LNCAP (cell line): ENCODE data around the gene DNAH2.

ENCODE experiments used
- CTCF ChIP-seq: fragments of 450-650 bp; IDR thresholded peaks from 2 replicates; pipeline ENCODE4 v1.5.1; 2017; ENCODE audit warnings: mild to moderate bottlenecking

DNAH2 gene

GRCh38 chr17:7705269-7706255, 12.0 kb upstream of the DNAH2 start:
- TF ChIP-seq CTCF, result no peak

- no peak for TF ChIP-seq CTCF
These were observed 10.8 kb upstream of the DNAH2 start for GRCh38 chr17:7706631-7707354.

- no peak for TF ChIP-seq CTCF
These were observed 10.1 kb upstream of the DNAH2 start for GRCh38 chr17:7707446-7707845.

- TF ChIP-seq CTCF, result no peak
These were observed 9.4 kb upstream of the DNAH2 start for GRCh38 chr17:7707858-7708750.

GRCh38 chr17:7709031-7709430, 8.5 kb upstream of the DNAH2 start:
- no peak for TF ChIP-seq CTCF

GRCh38 chr17:7710301-7710700, 7.2 kb upstream of the DNAH2 start:
- TF ChIP-seq CTCF, result no peak
